ENCODE data around the gene KLHL30. TPM values are rescaled to one million over a fixed set of nuclear protein-coding genes. Genes with fewer than 3 reads are reported as not detected.

KLHL30 gene
- total and polyA plus RNA-seq, 2 experiments from 2014 or later = 0.07 TPM; not detected in 1

- Mint-ChIP-seq H3K27me3 (ENCODE audit: insufficient read depth, low read depth, poor library complexity) (peaks cover 37% of the 10 kb centered on the region), H3K4me1 (peaks cover 54% of the 10 kb centered on the region), H3K27ac (no peak overlapping the region), H3K4me3 (no peak overlapping the region), H3K36me3 (ENCODE audit: low read depth) (peaks cover 31% of the 10 kb centered on the region), H3K9me3 (no peaks in the 10 kb centered on the region; the same call in 2 of the 3 replicates)
- no peaks in the 10 kb centered on the region for H3K9me2 ChIP-seq (ENCODE audit: insufficient read depth)
- TF ChIP-seq STAT1 (IDR thresholded peaks at IDR 0.05; ENCODE audit: unreplicated experiment) (no peak), EZH2phosphoT487 (IDR thresholded peaks at IDR 0.05; ENCODE audit: unreplicated experiment) (no peak), ETS1 (IDR thresholded peaks at IDR 0.05) (no peak), ZNF114 (CRISPR knock-in tag; IDR thresholded peaks at IDR 0.05) (no peak), NANOG (IDR thresholded peaks at IDR 0.05; ENCODE audit: borderline replicate concordance) (no peak), REST (IDR thresholded peaks at IDR 0.05; ENCODE audit: unreplicated experiment) (no peak), CTCF (conservative IDR thresholded peaks at IDR 0.05; ENCODE audit: low read depth in 2 of 2) (no peak), CREB1 (CRISPR knock-in tag; IDR thresholded peaks at IDR 0.05; ENCODE audit: low read depth) (no peak), EZH2 (IDR thresholded peaks at IDR 0.05; ENCODE audit: low read depth, unreplicated experiment) (no peak), ZNF331 (CRISPR knock-in tag; IDR thresholded peaks at IDR 0.05; ENCODE audit: low read depth) (no peak)
- H3K79me2 ChIP-seq (replicated peaks; ENCODE audit: insufficient read depth) = no peaks in the 10 kb centered on the region
- H4K20me1 ChIP-seq (replicated peaks; ENCODE audit: insufficient read depth) = no peaks in the 10 kb centered on the region; the same call in 1 of the 2 replicates
- no peak for DNase-seq (ENCODE audit: low spot score)
- peaks cover 27% of the 10 kb centered on the region for H3K4me1 ChIP-seq (ENCODE audit: insufficient read depth)
- ATAC-seq = no peak
- H2AFZ ChIP-seq = no peak overlapping the region
- no peak overlapping the region for H3K27ac ChIP-seq (ENCODE audit: low read depth)
- H3K27me3 ChIP-seq (ENCODE audit: insufficient read depth) = no peaks in the 10 kb centered on the region
- no peaks in the 10 kb centered on the region for H3K36me3 ChIP-seq (ENCODE audit: insufficient read depth)
- H3K4me3 ChIP-seq = no peak overlapping the region
- H3K4me2 ChIP-seq = no peak overlapping the region
- peaks cover 6% of the 10 kb centered on the region; the same call in 1 of the 2 replicates for H3F3A ChIP-seq (replicated peaks; ENCODE audit: low read depth)
Observed at GRCh38 chr2:238097201-238097987, 41.1 kb upstream of the KLHL30 start.
